ENCODE data around the gene BLOC1S4. TPM values are rescaled to one million over a fixed set of nuclear protein-coding genes. Genes with fewer than 3 reads are reported as not detected.

The BLOC1S4 gene
- total RNA-seq, 2 experiments from 2014 or later, result 17.0 to 19.7 TPM

DNA sequence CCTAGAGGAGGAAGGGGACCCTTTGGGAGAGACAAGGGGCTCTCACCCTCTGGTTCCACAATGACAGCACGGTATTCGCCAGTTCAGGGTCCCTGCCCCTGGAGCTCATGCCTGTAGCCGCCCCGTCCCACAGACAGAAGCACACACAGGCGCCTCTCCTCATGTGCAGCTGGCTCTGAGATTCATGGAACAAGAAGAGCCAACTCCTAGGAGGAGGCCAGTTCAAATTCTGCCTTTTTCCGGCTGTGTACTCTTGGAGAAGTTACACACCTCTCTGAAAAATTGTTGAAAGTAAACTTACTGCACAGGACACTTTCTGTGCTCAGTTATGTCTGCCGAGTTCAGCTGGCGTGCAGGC is 15.3 kb downstream of the BLOC1S4 start:
- H3K27me3 Mint-ChIP-seq, result no peaks in the 10 kb centered on the region
- H3K4me3 Mint-ChIP-seq, result no peak overlapping the region
- CTCF ChIA-PET, result interaction anchor here (1.5 kb wide), 1 partner anchor 11 kb away, joined by 5 read pairs; no protein-coding TSS in a partner anchor
- no peak for DNase-seq
- POLR2A ChIA-PET, result no interaction called here
- peaks cover 5% of the 10 kb centered on the region for H3K4me1 Mint-ChIP-seq (ENCODE audit: low read depth)
- intact Hi-C loops (cut with micrococcal nuclease), result no loop called here
- no peaks in the 10 kb centered on the region for H3K36me3 Mint-ChIP-seq
- no peak overlapping the region for H3K27ac Mint-ChIP-seq
- H3K9me3 Mint-ChIP-seq, result no peaks in the 10 kb centered on the region

DNA sequence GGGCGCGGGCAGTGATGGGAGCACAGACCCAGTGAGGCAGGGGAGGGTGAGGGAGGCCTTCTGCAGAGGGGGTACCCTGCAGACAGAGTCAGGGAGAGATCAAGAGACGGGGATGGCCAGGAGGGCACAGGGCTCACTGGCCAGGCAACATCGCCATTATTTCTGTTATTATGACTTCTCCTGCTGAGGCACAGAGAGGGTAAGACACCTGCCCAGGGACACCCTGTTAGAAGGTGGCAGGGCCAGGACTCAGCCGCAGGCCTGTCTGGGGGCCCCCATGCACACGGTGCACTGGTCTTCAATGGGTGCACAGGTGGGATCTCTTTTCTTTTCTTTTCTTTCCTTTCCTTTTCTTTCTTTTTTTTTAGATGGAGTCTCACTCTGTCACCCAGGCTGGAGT is 15.8 kb downstream of the BLOC1S4 start:
- H3K4me3 Mint-ChIP-seq, result no peak overlapping the region
- H3K4me1 Mint-ChIP-seq (ENCODE audit: low read depth), result peaks cover 5% of the 10 kb centered on the region
- intact Hi-C loops (cut with micrococcal nuclease), result no loop called here
- ChIA-PET POLR2A (no interaction called here), CTCF (no interaction called here)
- no peak overlapping the region for H3K27ac Mint-ChIP-seq
- H3K36me3 Mint-ChIP-seq, result no peaks in the 10 kb centered on the region
- H3K27me3 Mint-ChIP-seq, result no peaks in the 10 kb centered on the region
- DNase-seq, result no peak
- H3K9me3 Mint-ChIP-seq, result no peaks in the 10 kb centered on the region

DNA sequence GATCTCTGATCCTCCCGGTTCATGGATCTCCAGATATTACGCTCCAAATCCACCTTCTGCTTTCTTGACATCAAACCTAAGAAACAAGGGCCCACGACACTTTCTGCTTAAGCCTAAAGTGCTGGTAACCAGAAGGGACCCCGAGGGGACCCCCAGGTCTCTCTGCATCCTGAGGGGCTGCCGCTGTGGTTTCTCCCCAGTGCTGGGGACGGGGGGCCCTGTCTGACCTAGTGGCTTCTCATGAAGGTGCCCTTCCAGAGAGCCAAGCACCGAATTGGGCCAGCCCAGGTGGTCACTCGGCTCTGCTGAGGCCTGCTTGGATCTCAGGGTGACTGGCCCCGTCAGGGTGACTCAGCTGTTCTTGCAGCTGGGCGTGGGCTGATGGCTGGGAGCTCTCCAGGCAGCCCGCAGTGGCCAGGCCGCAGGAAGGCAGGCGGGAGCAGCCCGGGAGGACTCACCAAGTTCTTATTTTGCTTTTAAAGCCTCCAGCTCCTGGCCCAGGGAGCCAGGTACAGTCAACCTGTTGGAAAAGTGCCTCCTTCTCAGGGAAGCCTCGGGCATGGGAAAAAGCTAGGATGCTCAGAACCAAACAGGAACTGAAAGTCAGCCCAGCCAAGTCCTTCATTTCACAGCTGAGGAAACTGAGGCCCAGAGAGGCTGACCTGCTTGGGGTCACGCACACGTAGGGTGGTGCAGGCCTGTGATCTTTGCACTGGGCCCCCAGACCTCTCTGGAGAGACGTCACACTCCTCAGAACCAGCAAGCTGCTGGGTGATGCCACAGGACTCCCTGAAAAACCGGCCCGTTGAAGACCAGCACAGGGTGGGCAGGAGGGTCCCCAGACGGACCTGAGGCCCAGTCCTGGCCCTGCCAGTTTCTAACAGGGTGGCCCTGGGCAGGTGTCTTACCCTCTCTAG is 16.7 kb downstream of the BLOC1S4 start:
- ChIA-PET POLR2A (no interaction called here), CTCF (interaction anchor here (1.0 kb wide), 2 partner anchors 49 to 141 kb away, joined by 3 to 4 read pairs; no protein-coding TSS in a partner anchor)
- H3K36me3 Mint-ChIP-seq, result no peaks in the 10 kb centered on the region
- DNase-seq, result no peak
- no peaks in the 10 kb centered on the region for H3K27me3 Mint-ChIP-seq
- H3K27ac Mint-ChIP-seq, result no peak overlapping the region
- no peaks in the 10 kb centered on the region for H3K9me3 Mint-ChIP-seq
- H3K4me3 Mint-ChIP-seq, result no peak overlapping the region
- intact Hi-C loops (cut with micrococcal nuclease), result no loop called here
- H3K4me1 Mint-ChIP-seq (ENCODE audit: low read depth), result peaks cover 5% of the 10 kb centered on the region

DNA sequence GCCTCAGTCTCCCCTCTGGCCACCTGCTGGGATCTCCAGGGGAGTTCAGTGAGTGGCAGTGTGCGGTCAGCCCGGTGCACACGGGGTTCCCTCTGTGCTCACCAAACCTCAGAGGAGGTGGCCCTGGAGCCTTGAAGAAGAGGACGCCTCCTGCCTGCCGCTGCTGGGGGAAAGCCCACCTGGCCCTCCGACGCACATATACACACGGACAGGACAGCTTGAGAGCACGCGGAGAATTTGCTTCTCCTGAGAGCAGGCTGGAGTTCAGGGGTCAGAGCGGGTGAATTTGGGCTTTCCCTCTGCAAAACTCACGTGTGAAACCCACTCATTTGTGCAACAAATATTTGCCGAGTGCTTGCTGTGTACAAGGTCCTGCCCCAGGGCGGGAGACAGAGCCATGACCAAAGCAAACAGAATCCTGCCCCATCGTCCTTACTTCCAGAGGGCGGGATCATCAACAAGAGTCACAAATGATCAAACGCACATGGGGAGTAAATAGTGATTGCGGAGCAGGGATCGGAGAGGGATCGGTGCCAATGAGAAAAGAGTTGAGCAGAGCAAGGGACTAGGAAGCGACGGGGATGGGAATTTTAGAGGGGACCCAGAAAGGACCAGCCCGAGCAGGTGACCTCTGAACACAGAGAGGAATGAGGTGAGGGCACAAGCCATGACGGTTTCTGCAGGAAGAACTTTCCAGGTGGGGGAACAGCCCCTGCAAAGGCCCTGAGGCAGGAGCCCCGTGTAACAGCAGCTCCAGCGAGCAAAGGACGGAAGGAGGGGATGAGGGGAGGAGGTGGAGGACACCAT is 17.6 kb downstream of the BLOC1S4 start:
- intact Hi-C loops (cut with micrococcal nuclease), result no loop called here
- ChIA-PET POLR2A (no interaction called here), CTCF (interaction anchor here (1.0 to 1.1 kb wide), 2 partner anchors 13 to 48 kb away, joined by 3 read pairs; no protein-coding TSS in a partner anchor)
- H3K4me1 Mint-ChIP-seq (ENCODE audit: low read depth), result no peaks in the 10 kb centered on the region
- H3K9me3 Mint-ChIP-seq, result no peaks in the 10 kb centered on the region
- no peaks in the 10 kb centered on the region for H3K27me3 Mint-ChIP-seq
- no peak overlapping the region for H3K4me3 Mint-ChIP-seq
- no peaks in the 10 kb centered on the region for H3K36me3 Mint-ChIP-seq
- no peak for DNase-seq
- H3K27ac Mint-ChIP-seq, result no peak overlapping the region

DNA sequence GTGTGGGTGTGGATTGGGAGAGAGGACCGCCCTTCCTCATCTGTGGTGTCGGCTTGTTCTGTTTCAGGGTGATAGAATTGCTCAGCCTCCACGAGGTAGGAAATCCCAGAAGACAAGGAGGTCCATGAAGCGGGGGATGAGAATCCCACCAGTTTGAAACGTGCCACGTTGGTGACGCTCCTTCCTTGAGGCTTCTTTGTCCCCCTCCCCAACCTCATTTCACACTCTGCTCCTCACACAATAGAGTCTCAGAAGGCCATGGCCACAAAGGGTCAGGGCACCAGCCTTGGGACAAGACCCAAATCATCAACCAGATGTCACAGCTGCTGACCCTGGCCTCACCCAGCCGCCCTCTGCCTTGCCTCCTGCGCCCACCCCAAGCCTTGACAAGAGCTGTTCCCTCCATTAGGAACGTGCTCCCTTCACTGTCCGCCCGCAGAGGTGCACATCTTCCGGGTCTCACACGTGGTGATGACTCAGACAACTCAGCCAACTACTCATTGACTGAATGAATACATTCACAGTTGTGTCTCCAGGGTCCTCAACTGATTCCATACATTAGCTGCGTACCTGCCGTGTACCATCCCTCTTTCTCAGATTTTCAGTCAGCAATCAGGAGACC is 18.3 kb downstream of the BLOC1S4 start:
- intact Hi-C loops (cut with micrococcal nuclease), result no loop called here
- Mint-ChIP-seq H3K27ac (no peak overlapping the region), H3K36me3 (no peaks in the 10 kb centered on the region), H3K27me3 (no peaks in the 10 kb centered on the region), H3K9me3 (no peaks in the 10 kb centered on the region), H3K4me3 (no peak overlapping the region), H3K4me1 (ENCODE audit: low read depth) (no peaks in the 10 kb centered on the region)
- no peak for DNase-seq
- POLR2A ChIA-PET, result no interaction called here
- CTCF ChIA-PET, result interaction anchor here (1.1 kb wide), 1 partner anchor 14 kb away, joined by 3 read pairs; no protein-coding TSS in a partner anchor

DNA sequence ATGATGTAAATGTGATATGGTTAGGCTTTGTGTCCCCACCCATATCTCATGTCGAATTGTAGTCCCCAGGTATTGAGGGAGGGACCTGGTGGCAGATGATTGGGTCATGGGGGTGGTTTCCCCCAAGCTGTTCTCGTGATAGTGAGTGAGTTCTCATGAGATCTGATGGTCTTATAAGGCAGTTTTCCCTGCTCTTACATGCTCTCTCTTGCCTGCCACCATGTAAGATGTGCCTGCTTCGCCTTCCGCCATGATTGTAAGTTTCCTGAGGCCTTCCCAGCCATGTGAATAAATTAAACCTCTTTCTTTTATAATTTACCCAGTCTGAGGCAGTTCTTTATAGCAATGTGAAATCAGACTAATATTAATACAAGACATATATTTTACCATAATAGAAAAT is 23.9 kb downstream of the BLOC1S4 start:
- H3K9me3 Mint-ChIP-seq, result peaks cover 6% of the 10 kb centered on the region
- intact Hi-C loops (cut with micrococcal nuclease), result no loop called here
- H3K4me1 Mint-ChIP-seq (ENCODE audit: low read depth), result peaks cover 12% of the 10 kb centered on the region
- H3K27me3 Mint-ChIP-seq, result no peaks in the 10 kb centered on the region
- DNase-seq, result no peak
- no peak overlapping the region for H3K27ac Mint-ChIP-seq
- no peaks in the 10 kb centered on the region for H3K36me3 Mint-ChIP-seq
- ChIA-PET POLR2A (no interaction called here), CTCF (no interaction called here)
- H3K4me3 Mint-ChIP-seq, result no peak overlapping the region

DNA sequence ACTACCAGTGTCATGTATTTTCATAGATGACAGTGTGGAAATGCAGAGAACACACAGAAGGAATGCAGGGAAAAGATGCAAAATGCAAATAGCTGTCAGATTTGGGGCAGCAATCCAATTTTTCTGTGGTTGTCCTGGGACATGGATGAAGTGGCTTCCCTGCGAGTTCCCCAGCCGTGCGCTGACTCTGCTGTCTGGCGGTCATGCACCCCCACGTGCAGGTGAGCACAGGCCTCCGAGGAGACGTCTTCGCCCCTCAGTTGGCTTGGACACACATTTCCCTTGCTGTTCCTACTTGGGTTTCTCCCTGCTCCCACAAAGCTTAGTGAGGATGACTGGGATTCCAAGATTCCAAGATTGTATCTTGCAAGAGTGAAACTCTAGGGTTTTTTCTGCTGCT is 24.4 kb downstream of the BLOC1S4 start:
- intact Hi-C loops (cut with micrococcal nuclease), result no loop called here
- no peak for DNase-seq
- H3K4me1 Mint-ChIP-seq (ENCODE audit: low read depth), result peaks cover 12% of the 10 kb centered on the region
- no peak overlapping the region for H3K27ac Mint-ChIP-seq
- H3K9me3 Mint-ChIP-seq, result peaks cover 6% of the 10 kb centered on the region
- H3K27me3 Mint-ChIP-seq, result no peaks in the 10 kb centered on the region
- CTCF ChIA-PET, result no interaction called here
- POLR2A ChIA-PET, result no interaction called here
- no peak overlapping the region for H3K4me3 Mint-ChIP-seq
- no peaks in the 10 kb centered on the region for H3K36me3 Mint-ChIP-seq

DNA sequence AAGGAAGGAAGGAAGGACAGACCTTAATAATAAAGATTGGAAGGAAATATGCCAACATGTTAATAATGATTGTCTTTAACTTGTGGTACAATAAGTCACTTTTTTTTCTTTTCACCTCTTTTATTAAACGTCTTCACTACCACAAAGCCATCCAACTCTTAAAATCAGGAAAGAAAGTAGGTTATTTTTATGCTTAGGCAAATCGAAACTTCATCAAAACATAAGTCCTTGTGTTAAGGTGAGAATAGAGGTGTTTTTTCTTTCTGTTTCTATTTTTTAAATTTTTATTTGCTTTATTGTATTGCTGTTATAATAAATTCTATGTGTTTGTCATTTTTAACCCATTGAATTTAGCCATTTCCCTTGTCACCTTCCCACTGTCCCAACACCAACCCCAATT is 26.5 kb downstream of the BLOC1S4 start:
- ChIA-PET CTCF (no interaction called here), POLR2A (no interaction called here)
- intact Hi-C loops (cut with micrococcal nuclease), result loop anchor here (2.0 kb wide), 1 partner anchor 46 kb away; no protein-coding TSS in a partner anchor
- peaks cover 6% of the 10 kb centered on the region for H3K9me3 Mint-ChIP-seq
- no peaks in the 10 kb centered on the region for H3K27me3 Mint-ChIP-seq
- no peak for DNase-seq
- H3K4me1 Mint-ChIP-seq (ENCODE audit: low read depth), result peaks cover 12% of the 10 kb centered on the region
- H3K4me3 Mint-ChIP-seq, result no peak overlapping the region
- H3K36me3 Mint-ChIP-seq, result no peaks in the 10 kb centered on the region
- no peak overlapping the region for H3K27ac Mint-ChIP-seq

DNA sequence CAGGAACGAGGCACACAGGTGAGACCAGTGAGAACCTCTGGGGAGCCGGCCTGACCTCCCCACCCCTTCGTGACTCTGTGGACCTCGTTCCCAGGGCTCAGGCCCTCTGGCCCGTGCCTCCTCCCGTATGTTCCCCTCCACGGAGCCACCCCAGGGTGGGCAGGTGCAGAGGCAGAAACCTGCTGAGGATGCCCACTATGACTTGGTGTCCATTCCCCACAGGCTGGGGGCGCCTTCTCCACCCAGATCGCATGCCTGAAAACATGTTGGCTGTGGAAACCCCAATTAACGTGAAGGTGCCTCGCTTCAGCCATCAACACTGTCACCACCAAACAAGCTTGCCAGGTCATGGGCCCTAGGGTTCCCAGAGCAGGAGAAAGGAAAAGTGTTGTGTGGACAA is 27.0 kb downstream of the BLOC1S4 start:
- H3K36me3 Mint-ChIP-seq, result no peaks in the 10 kb centered on the region
- H3K4me3 Mint-ChIP-seq, result no peak overlapping the region
- no peak for DNase-seq
- H3K4me1 Mint-ChIP-seq (ENCODE audit: low read depth), result peaks cover 12% of the 10 kb centered on the region
- H3K9me3 Mint-ChIP-seq, result peaks cover 6% of the 10 kb centered on the region
- H3K27ac Mint-ChIP-seq, result no peak overlapping the region
- intact Hi-C loops (cut with micrococcal nuclease), result loop anchor here (2.0 kb wide), 1 partner anchor 46 kb away; no protein-coding TSS in a partner anchor
- ChIA-PET CTCF (interaction anchor here (0.8 kb wide), 1 partner anchor 220 kb away, joined by 3 read pairs; no protein-coding TSS in a partner anchor), POLR2A (no interaction called here)
- H3K27me3 Mint-ChIP-seq, result no peaks in the 10 kb centered on the region

DNA sequence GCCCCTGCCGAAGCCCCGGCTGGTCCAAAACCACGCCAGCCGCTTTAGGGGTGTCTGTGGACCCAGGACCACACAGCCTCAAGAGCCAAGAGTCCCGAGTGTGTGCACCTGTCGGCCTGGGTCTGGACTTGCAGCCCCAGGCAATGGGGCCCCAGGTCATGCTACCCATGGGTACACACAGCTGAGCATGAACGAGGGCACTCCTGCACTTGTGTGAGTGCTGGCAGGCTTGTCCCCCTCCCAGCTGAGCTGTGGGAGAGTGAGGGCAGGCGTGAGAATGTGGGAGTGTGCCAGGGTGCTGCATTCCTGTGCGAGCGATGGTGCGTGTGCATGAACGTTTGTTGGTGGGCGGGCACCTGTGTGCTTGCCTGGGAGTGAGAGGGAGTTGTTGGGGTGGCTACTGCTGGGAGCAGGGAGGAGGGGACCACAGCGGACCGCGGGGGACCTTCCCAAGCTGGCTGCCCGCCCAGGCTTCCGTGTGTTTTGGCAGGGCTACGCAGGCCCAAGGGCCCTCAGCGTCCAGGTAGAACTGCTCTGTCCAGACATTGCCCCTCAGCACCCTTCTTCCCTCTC is 30.8 kb downstream of the BLOC1S4 start:
- H3K4me1 Mint-ChIP-seq (ENCODE audit: low read depth), result peaks cover 18% of the 10 kb centered on the region
- H3K9me3 Mint-ChIP-seq, result no peaks in the 10 kb centered on the region
- ChIA-PET CTCF (no interaction called here), POLR2A (no interaction called here)
- intact Hi-C loops (cut with micrococcal nuclease), result no loop called here
- DNase-seq, result no peak
- H3K4me3 Mint-ChIP-seq, result no peak overlapping the region
- no peaks in the 10 kb centered on the region for H3K27me3 Mint-ChIP-seq
- no peaks in the 10 kb centered on the region for H3K36me3 Mint-ChIP-seq
- H3K27ac Mint-ChIP-seq, result no peak overlapping the region

DNA sequence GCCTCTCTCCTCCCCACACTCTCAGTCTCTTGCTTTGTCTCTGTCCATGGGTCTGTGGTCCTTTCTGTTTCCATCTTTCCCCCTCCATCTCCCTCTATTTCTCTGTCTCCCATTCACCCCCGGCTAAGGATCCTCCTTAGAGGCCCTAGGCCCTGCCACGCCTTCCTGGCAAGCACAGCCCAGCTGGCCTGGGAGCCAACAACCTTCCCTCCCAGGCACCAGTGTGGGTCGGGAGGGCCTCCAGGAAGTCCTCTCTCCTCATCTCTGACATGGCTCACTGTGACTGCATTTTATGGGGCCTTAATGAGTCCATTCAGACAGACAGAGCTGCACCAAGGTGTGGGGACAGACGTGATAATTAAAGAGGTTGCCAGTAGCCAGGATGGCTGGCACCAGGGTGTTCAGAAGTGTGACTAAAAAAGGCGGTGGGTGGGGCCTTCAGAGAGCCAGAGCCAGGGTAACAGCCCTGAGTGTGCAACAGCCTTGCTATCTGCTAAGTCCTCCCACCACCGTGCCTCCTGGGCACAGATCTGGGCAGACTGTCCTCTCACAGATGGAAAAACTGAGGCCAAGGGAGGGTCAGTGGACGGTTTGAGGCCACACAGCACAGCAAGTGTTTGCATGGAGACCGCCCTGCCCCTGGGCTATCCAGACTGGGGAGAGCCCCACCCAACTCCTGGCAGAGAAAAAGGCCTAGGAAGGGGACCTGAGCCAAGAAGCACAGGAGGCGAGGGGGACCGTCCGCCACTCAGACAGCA is 31.5 kb downstream of the BLOC1S4 start:
- intact Hi-C loops (cut with micrococcal nuclease), result no loop called here
- no peaks in the 10 kb centered on the region for H3K36me3 Mint-ChIP-seq
- no peak overlapping the region for H3K4me3 Mint-ChIP-seq
- no peak for DNase-seq
- H3K27me3 Mint-ChIP-seq, result no peaks in the 10 kb centered on the region
- peaks cover 16% of the 10 kb centered on the region for H3K4me1 Mint-ChIP-seq (ENCODE audit: low read depth)
- POLR2A ChIA-PET, result no interaction called here
- CTCF ChIA-PET, result interaction anchor here (0.9 kb wide), 1 partner anchor 19 kb away, joined by 3 read pairs; no protein-coding TSS in a partner anchor
- H3K27ac Mint-ChIP-seq, result no peak overlapping the region
- no peaks in the 10 kb centered on the region for H3K9me3 Mint-ChIP-seq

All from activated CD4-positive, alpha-beta memory T cell treated with anti-CD3 and anti-CD28 coated beads for 36 hours (primary cell).